IPS DF 6.9 (cell line): ENCODE data around the gene BST2.

Experiments used
- DNase-seq: peaks from one replicate; pipeline ENCODE4 v3.0.0-alpha.2; 2013; ENCODE audit warnings: low read depth, low spot score
- H3K27ac ChIP-seq: one replicate; pipeline ENCODE4 v1.5.1; 2013; ENCODE audit warnings: low read length, control low read depth
- H3K27me3 ChIP-seq: 2 replicates; pipeline ENCODE4 v1.6.1; 2013; ENCODE audit warnings: mild to moderate bottlenecking, low read length; ENCODE audit not compliant: control insufficient read depth, insufficient read depth
- H3K36me3 ChIP-seq: 2 replicates; pipeline ENCODE4 v1.6.1; 2013; ENCODE audit warnings: low read length; ENCODE audit not compliant: control insufficient read depth, insufficient read depth
- H3K4me1 ChIP-seq: 2 replicates; pipeline ENCODE4 v1.6.1; 2013; ENCODE audit warnings: low read length; ENCODE audit not compliant: control insufficient read depth, insufficient read depth
- H3K4me3 ChIP-seq: 2 replicates; pipeline ENCODE4 v1.5.1; 2013; ENCODE audit warnings: mild to moderate bottlenecking, low read length
- H3K9me3 ChIP-seq: 2 replicates; pipeline ENCODE4 v1.6.1; 2013; ENCODE audit warnings: low read length, inconsistent platforms; ENCODE audit not compliant: control insufficient read depth, insufficient read depth
- WGBS: extraction: QIAGEN DNeasy Blood & Tissue Kit; methylation state at CpG from one replicate; pipeline ENCODE4 v1.1.7; 2013; ENCODE audit warnings: mixed read lengths, missing lambda C conversion rate; ENCODE audit not compliant: insufficient read length, insufficient coverage; 5-methylcytosine and 5-hydroxymethylcytosine counted together

BST2 gene

GRCh38 chr19:17419154-17419620 is 13.8 kb upstream of the BST2 start:
- H3K4me1 ChIP-seq = 0 out of 2 replicates have a peak, but pooled peaks cover 3% of the 10 kb centered on the region
- H3K27me3 ChIP-seq = no peaks in the 10 kb centered on the region
- no peaks in the 10 kb centered on the region for H3K36me3 ChIP-seq
- H3K27ac ChIP-seq = no peak overlapping the region
- H3K4me3 ChIP-seq = peak overlapping the region; percentile 9; the same call in 1 of the 2 replicates
- no peaks in the 10 kb centered on the region for H3K9me3 ChIP-seq
- no CpG with 5 or more reads among the region's 8 CpGs for WGBS
- DNase-seq = no peak

- 0 out of 2 replicates have a peak, but pooled peaks cover 4% of the 10 kb centered on the region for H3K4me1 ChIP-seq
- no peaks in the 10 kb centered on the region for H3K9me3 ChIP-seq
- no peaks in the 10 kb centered on the region for H3K36me3 ChIP-seq
- WGBS = no CpG with 5 or more reads among the region's 3 CpGs
- no peak overlapping the region for H3K27ac ChIP-seq
- no peak overlapping the region for H3K4me3 ChIP-seq
- H3K27me3 ChIP-seq = no peaks in the 10 kb centered on the region
- no peak for DNase-seq
Measured at GRCh38 chr19:17418710-17419109, 13.3 kb upstream of the BST2 start.

DNA sequence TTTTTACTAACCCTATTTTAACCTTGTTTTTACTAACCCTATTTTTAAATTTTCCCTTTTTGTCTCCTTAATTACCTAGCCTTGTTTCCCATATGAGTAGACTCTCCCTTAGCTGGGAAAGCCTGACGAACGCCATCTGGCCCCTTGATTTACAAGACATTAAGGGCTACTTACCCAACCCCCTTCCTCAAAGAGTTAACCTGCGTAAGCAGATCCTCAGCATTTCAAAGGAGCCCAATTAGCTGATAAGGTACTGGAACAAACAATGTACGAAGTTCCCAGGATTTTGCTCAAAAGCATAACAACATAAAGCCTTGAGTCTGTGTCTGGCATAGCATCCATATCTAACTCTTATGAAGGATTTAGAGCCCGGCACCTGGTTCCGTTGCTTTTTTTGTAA is 9.7 kb upstream of the BST2 start:
- no CpG with 5 or more reads among the region's 6 CpGs for WGBS
- Histone ChIP-seq H3K4me3 (no peak overlapping the region), H3K9me3 (no peaks in the 10 kb centered on the region), H3K27me3 (no peaks in the 10 kb centered on the region), H3K4me1 (peaks cover 3% of the 10 kb centered on the region; the same call in 1 of the 2 replicates), H3K36me3 (no peaks in the 10 kb centered on the region), H3K27ac (no peak overlapping the region)
- no peak for DNase-seq

- H3K9me3 ChIP-seq = no peaks in the 10 kb centered on the region
- no CpG with 5 or more reads among the region's 8 CpGs for WGBS
Measured at GRCh38 chr19:17414097-17414496, 8.7 kb upstream of the BST2 start.

GRCh38 chr19:17411801-17412200 is 6.4 kb upstream of the BST2 start:
- no CpG with 5 or more reads among the region's 11 CpGs for WGBS
- H3K9me3 ChIP-seq = no peaks in the 10 kb centered on the region
- H3K4me3 ChIP-seq = no peak overlapping the region
- no peaks in the 10 kb centered on the region for H3K36me3 ChIP-seq
- H3K27ac ChIP-seq = no peak overlapping the region
- peaks cover 3% of the 10 kb centered on the region; the same call in 1 of the 2 replicates for H3K4me1 ChIP-seq
- H3K27me3 ChIP-seq = no peaks in the 10 kb centered on the region
- no peak for DNase-seq

More at GRCh38 chr19:17414097-17414496, 8.7 kb upstream of the BST2 start:
- Histone ChIP-seq H3K27ac (no peak overlapping the region), H3K4me3 (no peak overlapping the region), H3K27me3 (no peaks in the 10 kb centered on the region), H3K36me3 (no peaks in the 10 kb centered on the region), H3K4me1 (peaks cover 3% of the 10 kb centered on the region; the same call in 1 of the 2 replicates)
- no peak for DNase-seq

- no peaks in the 10 kb centered on the region for H3K36me3 ChIP-seq
- no peak overlapping the region for H3K27ac ChIP-seq
- no peak overlapping the region for H3K4me3 ChIP-seq
- H3K4me1 ChIP-seq = peaks cover 7% of the 10 kb centered on the region; the same call in 1 of the 2 replicates
- H3K9me3 ChIP-seq = no peaks in the 10 kb centered on the region
- no peak for DNase-seq
- H3K27me3 ChIP-seq = no peaks in the 10 kb centered on the region
- WGBS = no CpG with 5 or more reads among the region's 9 CpGs
Measured at GRCh38 chr19:17409990-17410389, 4.6 kb upstream of the BST2 start.

DNA sequence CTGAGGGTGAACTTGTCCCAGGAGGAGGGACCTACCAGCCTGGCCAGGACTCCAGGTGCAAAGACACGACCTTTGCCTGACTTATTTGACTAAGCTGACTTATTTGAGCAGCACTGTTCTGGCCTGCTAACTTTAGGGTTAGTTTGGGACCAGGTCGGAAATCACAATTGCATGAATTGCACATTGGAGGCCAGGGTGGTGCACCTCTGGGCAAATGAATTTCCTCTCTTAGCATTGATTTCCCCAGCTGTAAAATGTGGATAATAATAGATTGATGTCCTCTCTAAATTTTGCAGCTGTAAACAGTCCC is 1.4 kb upstream of the BST2 start:
- no peaks in the 10 kb centered on the region for H3K36me3 ChIP-seq
- peaks cover 4% of the 10 kb centered on the region; the same call in 1 of the 2 replicates for H3K4me1 ChIP-seq
- no peak for DNase-seq
- WGBS = no CpG with 5 or more reads among the region's 2 CpGs
- no peaks in the 10 kb centered on the region for H3K9me3 ChIP-seq
- no peak overlapping the region for H3K27ac ChIP-seq
- no peaks in the 10 kb centered on the region for H3K27me3 ChIP-seq
- H3K4me3 ChIP-seq = no peak overlapping the region

- no peak for DNase-seq
- H3K4me3 ChIP-seq = no peak overlapping the region
Measured at GRCh38 chr19:17406046-17406886, 836 bp upstream of the BST2 start.

GRCh38 chr19:17404621-17405249 is 695 bp downstream of the BST2 start:
- H3K4me3 ChIP-seq = peak overlapping the region; percentile 50; the same call in 1 of the 2 replicates

More at GRCh38 chr19:17406046-17406886, 836 bp upstream of the BST2 start:
- Histone ChIP-seq H3K4me1 (peaks cover 4% of the 10 kb centered on the region; the same call in 1 of the 2 replicates), H3K9me3 (no peaks in the 10 kb centered on the region), H3K27ac (no peak overlapping the region), H3K36me3 (no peaks in the 10 kb centered on the region), H3K27me3 (no peaks in the 10 kb centered on the region)
- WGBS = no CpG with 5 or more reads among the region's 10 CpGs

DNA sequence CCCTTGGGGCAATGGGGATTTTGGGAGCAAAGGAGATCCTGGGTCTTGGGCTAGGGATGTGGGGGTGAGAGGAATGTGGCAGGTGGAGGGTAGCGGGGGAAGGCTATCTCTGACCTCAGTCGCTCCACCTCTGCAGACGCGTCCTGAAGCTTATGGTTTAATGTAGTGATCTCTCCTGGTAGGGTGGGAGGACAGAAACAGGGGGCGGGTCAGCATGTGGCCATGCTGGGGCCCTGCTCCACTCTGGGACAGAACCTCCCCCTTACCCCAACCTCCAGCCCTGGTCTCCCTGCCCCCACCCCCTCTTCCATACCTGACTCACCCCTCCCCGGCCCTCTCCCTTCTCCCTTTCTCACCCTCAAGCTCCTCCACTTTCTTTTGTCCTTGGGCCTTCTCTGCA is 1.4 kb downstream of the BST2 start:
- no peaks in the 10 kb centered on the region for H3K9me3 ChIP-seq
- no peak for DNase-seq
- H3K27me3 ChIP-seq = no peaks in the 10 kb centered on the region
- H3K36me3 ChIP-seq = no peaks in the 10 kb centered on the region
- WGBS = no CpG with 5 or more reads among the region's 6 CpGs
- peaks cover 4% of the 10 kb centered on the region; the same call in 1 of the 2 replicates for H3K4me1 ChIP-seq
- no peak overlapping the region for H3K27ac ChIP-seq
- H3K4me3 ChIP-seq = peak overlapping the region; percentile 50; the same call in 1 of the 2 replicates

More at GRCh38 chr19:17404621-17405249, 695 bp downstream of the BST2 start:
- Histone ChIP-seq H3K9me3 (no peaks in the 10 kb centered on the region), H3K27me3 (no peaks in the 10 kb centered on the region), H3K36me3 (no peaks in the 10 kb centered on the region), H3K4me1 (peaks cover 4% of the 10 kb centered on the region; the same call in 1 of the 2 replicates), H3K27ac (no peak overlapping the region)
- WGBS = no CpG with 5 or more reads among the region's 7 CpGs
- DNase-seq = no peak
